Activated CD8-positive, alpha-beta T cell treated with anti-CD3 and anti-CD28 coated beads for 36 hours (primary cell): ENCODE measurements around the gene HEBP2. TPM values are rescaled to one million over a fixed set of nuclear protein-coding genes. Genes with fewer than 3 reads are reported as not detected.
"Not testable (repeated sequence)": the region's sequence is repeated elsewhere in the genome, so short reads cannot be mapped to it uniquely, and the experiment has no call there.

Experiments
- ATAC-seq: fragments of 200-7000 bp; cut with Tn5 transposase; one replicate; pipeline ENCODE4 v1.10.0; 2021; ENCODE audit warnings: mild to moderate bottlenecking, moderate library complexity
- CTCF ChIA-PET: fragments of 350-600 bp; sonication (Branson Sonifier 250); formaldehyde crosslinking; loops from one replicate; lab custom pipeline; 2021; ENCODE audit warnings: antibody characterized with exemption; lab: Charles Lee
- POLR2A ChIA-PET: fragments of 350-600 bp; sonication (Branson Sonifier 250); formaldehyde crosslinking; loops from one replicate; lab custom pipeline; 2021; ENCODE audit warnings: antibody characterized with exemption; lab: Charles Lee
- DNase-seq: peaks from one replicate; pipeline ENCODE4 v3.0.0-alpha.2; 2020
- H3K27ac Mint-ChIP-seq: one replicate; pipeline ENCODE4 v1.8.0; 2021; ENCODE audit warnings: mild to moderate bottlenecking, mixed read lengths
- H3K27me3 Mint-ChIP-seq: one replicate; pipeline ENCODE4 v1.8.0; 2021; ENCODE audit warnings: mixed read lengths
- H3K36me3 Mint-ChIP-seq: one replicate; pipeline ENCODE4 v1.8.0; 2021; ENCODE audit warnings: low read depth, mixed read lengths
- H3K4me1 Mint-ChIP-seq: one replicate; pipeline ENCODE4 v1.8.0; 2021; ENCODE audit warnings: low read depth, mixed read lengths
- H3K4me3 Mint-ChIP-seq: one replicate; pipeline ENCODE4 v1.8.0; 2021; ENCODE audit warnings: mild to moderate bottlenecking, moderate library complexity, mixed read lengths
- H3K9me3 Mint-ChIP-seq: one replicate; pipeline ENCODE4 v1.8.0; 2021; ENCODE audit warnings: mixed read lengths
- intact Hi-C: fragments of 100-400 bp; cut with micrococcal nuclease; formaldehyde crosslinking; loops from one replicate; pipeline ENCODE4 v1.10.0; 2022
- total RNA-seq, 2 experiments: library from RNA; stranded (reverse); gene quantifications; one replicate each; pipeline ENCODE4 v1.2.3, GENCODE V29; 2021
- TF ChIP-seq, protein P1 (sequence below): fragments of 200-600 bp; IDR thresholded peaks from one replicate; pipeline ENCODE4 v1.8.0; 2022; ENCODE audit warnings: antibody characterized with exemption, mild to moderate bottlenecking

Gene HEBP2
- total RNA-seq, 2 experiments from 2014 or later, result 28.2 to 28.7 TPM

- ATAC-seq, result no peak
- Mint-ChIP-seq H3K27me3 (no peaks in the 10 kb centered on the region), H3K9me3 (peaks cover 2% of the 10 kb centered on the region), H3K4me1 (peaks cover 4% of the 10 kb centered on the region), H3K36me3 (peaks cover 15% of the 10 kb centered on the region), H3K27ac (no peak overlapping the region), H3K4me3 (no peak overlapping the region)
- intact Hi-C loops, result loop anchor here (10.0 kb wide), 1 partner anchor 343 kb away; no protein-coding TSS in a partner anchor
- TF ChIP-seq, protein P1, sequence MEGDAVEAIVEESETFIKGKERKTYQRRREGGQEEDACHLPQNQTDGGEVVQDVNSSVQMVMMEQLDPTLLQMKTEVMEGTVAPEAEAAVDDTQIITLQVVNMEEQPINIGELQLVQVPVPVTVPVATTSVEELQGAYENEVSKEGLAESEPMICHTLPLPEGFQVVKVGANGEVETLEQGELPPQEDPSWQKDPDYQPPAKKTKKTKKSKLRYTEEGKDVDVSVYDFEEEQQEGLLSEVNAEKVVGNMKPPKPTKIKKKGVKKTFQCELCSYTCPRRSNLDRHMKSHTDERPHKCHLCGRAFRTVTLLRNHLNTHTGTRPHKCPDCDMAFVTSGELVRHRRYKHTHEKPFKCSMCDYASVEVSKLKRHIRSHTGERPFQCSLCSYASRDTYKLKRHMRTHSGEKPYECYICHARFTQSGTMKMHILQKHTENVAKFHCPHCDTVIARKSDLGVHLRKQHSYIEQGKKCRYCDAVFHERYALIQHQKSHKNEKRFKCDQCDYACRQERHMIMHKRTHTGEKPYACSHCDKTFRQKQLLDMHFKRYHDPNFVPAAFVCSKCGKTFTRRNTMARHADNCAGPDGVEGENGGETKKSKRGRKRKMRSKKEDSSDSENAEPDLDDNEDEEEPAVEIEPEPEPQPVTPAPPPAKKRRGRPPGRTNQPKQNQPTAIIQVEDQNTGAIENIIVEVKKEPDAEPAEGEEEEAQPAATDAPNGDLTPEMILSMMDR, result no peak
- DNase-seq, result no peak
- ChIA-PET POLR2A (no interaction called here), CTCF (no interaction called here)
Measured at GRCh38 chr6:138421608-138422007, 17.6 kb downstream of the HEBP2 start.

- ChIA-PET POLR2A (no interaction called here), CTCF (interaction anchor here (0.8 kb wide), 1 partner anchor 20 kb away, joined by 3 read pairs; no protein-coding TSS in a partner anchor)
- intact Hi-C loops, result loop anchor here (10.0 kb wide), 1 partner anchor 342 kb away; no protein-coding TSS in a partner anchor
- peaks cover 9% of the 10 kb centered on the region for H3K36me3 Mint-ChIP-seq
- no peak for DNase-seq
- ATAC-seq, result no peak
- no peaks in the 10 kb centered on the region for H3K9me3 Mint-ChIP-seq
- peak overlapping the region; percentile 16 for H3K27ac Mint-ChIP-seq
- H3K4me3 Mint-ChIP-seq, result no peak overlapping the region
- peaks cover 4% of the 10 kb centered on the region for H3K4me1 Mint-ChIP-seq
- H3K27me3 Mint-ChIP-seq, result no peaks in the 10 kb centered on the region
- TF ChIP-seq, protein P1, result no peak
Measured at GRCh38 chr6:138422861-138423260, 18.8 kb downstream of the HEBP2 start.

DNA sequence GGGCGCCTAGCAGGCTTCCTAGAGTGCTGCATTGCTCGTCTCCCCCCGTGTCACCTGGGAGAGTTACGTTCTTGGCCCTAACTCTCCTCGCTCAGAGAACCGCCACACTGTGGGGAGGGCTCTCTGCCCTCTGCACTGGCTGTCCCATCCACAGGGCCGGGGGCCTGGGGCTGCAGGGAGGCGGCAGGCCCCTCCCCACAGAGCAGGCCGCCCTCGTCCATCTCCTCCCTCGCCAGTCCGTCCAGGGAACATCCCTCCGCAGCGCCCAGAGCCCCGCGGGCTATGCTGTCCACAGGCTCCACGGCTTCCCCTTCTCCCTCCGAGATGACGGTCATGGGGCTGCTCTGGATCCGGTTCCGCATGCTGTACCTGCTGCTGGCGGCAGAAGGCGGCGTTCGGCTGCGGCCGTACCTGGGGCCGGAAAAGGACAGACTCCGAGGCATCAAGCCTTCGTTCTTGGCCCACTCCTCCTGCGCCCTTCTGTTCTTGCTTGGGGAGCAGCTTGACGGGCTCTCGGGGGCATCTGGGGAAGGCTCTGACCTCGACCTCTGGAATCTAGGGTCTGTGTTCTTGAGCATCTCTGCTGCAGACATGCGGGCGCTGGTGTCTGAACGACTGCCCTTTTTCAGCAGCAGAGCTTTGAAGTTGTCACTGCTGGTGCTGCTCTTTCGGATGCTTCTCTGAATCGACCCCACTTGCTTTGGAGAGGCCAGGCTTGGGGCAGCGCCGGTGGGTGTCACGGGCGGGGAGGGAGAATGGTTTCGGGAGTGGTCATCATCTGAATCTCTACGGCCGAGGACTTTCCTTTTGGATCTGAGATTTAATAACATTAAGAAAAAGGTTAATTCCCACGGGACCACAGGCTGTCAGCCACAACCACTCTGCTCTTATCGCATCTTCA lies 20.2 kb downstream of the HEBP2 start:
- ChIA-PET CTCF (interaction anchor here (0.7 to 7.2 kb wide), 3 partner anchors 86 to 94 kb away, joined by 3 to 131 read pairs (median 89); no protein-coding TSS in a partner anchor), POLR2A (no interaction called here)
- no peak overlapping the region for H3K27ac Mint-ChIP-seq
- no peak for DNase-seq
- intact Hi-C loops, result loop anchor here (10.0 kb wide), 1 partner anchor 341 kb away; no protein-coding TSS in a partner anchor
- peaks cover under 1% of the 10 kb centered on the region for H3K27me3 Mint-ChIP-seq
- TF ChIP-seq, protein P1, result no peak
- ATAC-seq, result no peak
- no peaks in the 10 kb centered on the region for H3K36me3 Mint-ChIP-seq
- no peak overlapping the region for H3K4me3 Mint-ChIP-seq
- no peaks in the 10 kb centered on the region for H3K9me3 Mint-ChIP-seq
- H3K4me1 Mint-ChIP-seq, result peaks cover 4% of the 10 kb centered on the region

GRCh38 chr6:138425256-138425655 lies 21.2 kb downstream of the HEBP2 start:
- intact Hi-C loops, result loop anchor here (10.0 kb wide), 1 partner anchor 340 kb away; no protein-coding TSS in a partner anchor

GRCh38 chr6:138426500-138427123 lies 22.6 kb downstream of the HEBP2 start:
- POLR2A ChIA-PET, result interaction anchor here (1.0 kb wide), 1 partner anchor 83 kb away, joined by 3 read pairs; no protein-coding TSS in a partner anchor
- no peak overlapping the region for H3K27ac Mint-ChIP-seq

More at GRCh38 chr6:138425256-138425655, 21.2 kb downstream of the HEBP2 start:
- H3K27me3 Mint-ChIP-seq, H3K36me3 Mint-ChIP-seq, H3K27ac Mint-ChIP-seq, H3K4me3 Mint-ChIP-seq, ATAC-seq, DNase-seq, POLR2A ChIA-PET, H3K9me3 Mint-ChIP-seq, H3K4me1 Mint-ChIP-seq: not testable (repeated sequence)
- CTCF ChIA-PET, result interaction anchor here (7.0 to 7.2 kb wide), 2 partner anchors 85 to 93 kb away, joined by 89 to 131 read pairs; no protein-coding TSS in a partner anchor

More at GRCh38 chr6:138426500-138427123, 22.6 kb downstream of the HEBP2 start:
- intact Hi-C loops, result loop anchor here (10.0 kb wide), 1 partner anchor 338 kb away; no protein-coding TSS in a partner anchor
- TF ChIP-seq, protein P1, result no peak
- Mint-ChIP-seq H3K4me3 (no peak overlapping the region), H3K9me3 (no peaks in the 10 kb centered on the region), H3K4me1 (peaks cover 4% of the 10 kb centered on the region), H3K27me3 (peaks cover 3% of the 10 kb centered on the region), H3K36me3 (no peaks in the 10 kb centered on the region)
- ATAC-seq (no peak), DNase-seq (no peak)
- CTCF ChIA-PET, result interaction anchor here (0.8 to 7.2 kb wide), 4 partner anchors 12 to 310 kb away, joined by 3 to 131 read pairs (median 59); no protein-coding TSS in a partner anchor
